ENCODE results near the gene EBF3.

The EBF3 gene

GRCh38 chr10:129971381-129972144 lies 7.5 kb upstream of the EBF3 start:
- Histone ChIP-seq H4K20me1 (ENCODE audit: insufficient read depth, low read length) (no peaks in the 10 kb centered on the region), H3K9me3 (ENCODE audit: insufficient read depth, low read length) (no peaks in the 10 kb centered on the region), H3K27me3 (ENCODE audit: low read depth, low read length) (no peaks in the 10 kb centered on the region), H3K4me2 (ENCODE audit: low read length) (no peak overlapping the region), H2AFZ (ENCODE audit: low read depth, low read length) (no peak overlapping the region), H3K27ac (ENCODE audit: low read length) (no peak overlapping the region), H3K4me1 (ENCODE audit: low read length) (no peaks in the 10 kb centered on the region), H3K4me3 (ENCODE audit: low read length) (no peak overlapping the region), H3K36me3 (replicated peaks; ENCODE audit: low read depth, low read length) (no peaks in the 10 kb centered on the region), H3K79me2 (ENCODE audit: low read length) (no peaks in the 10 kb centered on the region), H3K9ac (ENCODE audit: low read length) (no peak overlapping the region)
- TF ChIP-seq EZH2phosphoT487 (IDR thresholded peaks at IDR 0.05; ENCODE audit: low read depth) (no peak), CTCF (IDR thresholded peaks at IDR 0.05; ENCODE audit: low read depth, low read length) (no peak)

- no peak overlapping the region for H2AFZ ChIP-seq (ENCODE audit: low read depth, low read length)
- no peaks in the 10 kb centered on the region for H3K27me3 ChIP-seq (ENCODE audit: low read depth, low read length)
- H3K4me2 ChIP-seq (ENCODE audit: low read length), result no peak overlapping the region
Observed at GRCh38 chr10:129970465-129971364, 6.6 kb upstream of the EBF3 start.

GRCh38 chr10:129969911-129970464 lies 5.9 kb upstream of the EBF3 start:
- no peak overlapping the region for H3K9ac ChIP-seq (ENCODE audit: low read length)
- TF ChIP-seq CTCF (IDR thresholded peaks at IDR 0.05; ENCODE audit: low read depth, low read length) (no peak), EZH2phosphoT487 (IDR thresholded peaks at IDR 0.05; ENCODE audit: low read depth) (no peak)
- H2AFZ ChIP-seq (ENCODE audit: low read depth, low read length), result no peak overlapping the region
- no peaks in the 10 kb centered on the region for H3K79me2 ChIP-seq (ENCODE audit: low read length)
- no peak overlapping the region for H3K27ac ChIP-seq (ENCODE audit: low read length)
- H3K4me2 ChIP-seq (ENCODE audit: low read length), result no peak overlapping the region
- H3K9me3 ChIP-seq (ENCODE audit: insufficient read depth, low read length), result no peaks in the 10 kb centered on the region
- no peaks in the 10 kb centered on the region for H3K36me3 ChIP-seq (replicated peaks; ENCODE audit: low read depth, low read length)
- no peaks in the 10 kb centered on the region for H3K4me1 ChIP-seq (ENCODE audit: low read length)
- H4K20me1 ChIP-seq (ENCODE audit: insufficient read depth, low read length), result no peaks in the 10 kb centered on the region
- H3K4me3 ChIP-seq (ENCODE audit: low read length), result no peak overlapping the region
- H3K27me3 ChIP-seq (ENCODE audit: low read depth, low read length), result no peaks in the 10 kb centered on the region

More at GRCh38 chr10:129970465-129971364, 6.6 kb upstream of the EBF3 start:
- H3K4me1 ChIP-seq (ENCODE audit: low read length), result no peaks in the 10 kb centered on the region
- no peak overlapping the region for H3K27ac ChIP-seq (ENCODE audit: low read length)
- H4K20me1 ChIP-seq (ENCODE audit: insufficient read depth, low read length), result no peaks in the 10 kb centered on the region
- no peaks in the 10 kb centered on the region for H3K9me3 ChIP-seq (ENCODE audit: insufficient read depth, low read length)
- no peaks in the 10 kb centered on the region for H3K79me2 ChIP-seq (ENCODE audit: low read length)
- no peaks in the 10 kb centered on the region for H3K36me3 ChIP-seq (replicated peaks; ENCODE audit: low read depth, low read length)
- no peak overlapping the region for H3K9ac ChIP-seq (ENCODE audit: low read length)
- TF ChIP-seq CTCF (IDR thresholded peaks at IDR 0.05; ENCODE audit: low read depth, low read length), result no peak
- TF ChIP-seq EZH2phosphoT487 (IDR thresholded peaks at IDR 0.05; ENCODE audit: low read depth), result no peak
- H3K4me3 ChIP-seq (ENCODE audit: low read length), result no peak overlapping the region
